Activated T-helper 1 cell treated with anti-CD3 and anti-CD28 coated beads, Interleukin-12 subunit alpha, Interleukin-12 subunit beta, Interleukin-2, Interleukin-4 antibody, amounts not matched to agents 30 ng/mL and 10 ng/mL and 1 ng/mL, durations not matched to agents 14 hours and 24 hours and 36 hours (primary cell): ENCODE results near the gene CTNND2. TPM values are rescaled to one million over a fixed set of nuclear protein-coding genes. Genes with fewer than 3 reads are reported as not detected.

Experiments used
- DNase-seq: peaks from one replicate; pipeline ENCODE4 v3.0.0; 2021; ENCODE audit warnings: low spot score
- H3K27ac Mint-ChIP-seq: one replicate; pipeline ENCODE4 v1.8.0; 2021; ENCODE audit warnings: mild to moderate bottlenecking, mixed read lengths
- H3K27me3 Mint-ChIP-seq: one replicate; pipeline ENCODE4 v1.8.0; 2022; ENCODE audit warnings: mild to moderate bottlenecking, moderate library complexity, mixed read lengths; ENCODE audit not compliant: insufficient read depth
- H3K36me3 Mint-ChIP-seq: one replicate; pipeline ENCODE4 v1.8.0; 2021; ENCODE audit warnings: low read depth, mixed read lengths
- H3K4me1 Mint-ChIP-seq: one replicate; pipeline ENCODE4 v1.8.0; 2021; ENCODE audit warnings: low read depth, mixed read lengths
- H3K4me3 Mint-ChIP-seq: one replicate; pipeline ENCODE4 v1.8.0; 2021; ENCODE audit warnings: mild to moderate bottlenecking, moderate library complexity, mixed read lengths
- H3K9me3 Mint-ChIP-seq: one replicate; pipeline ENCODE4 v1.8.0; 2021; ENCODE audit warnings: mixed read lengths
- intact Hi-C: fragments of 100-400 bp; cut with micrococcal nuclease; formaldehyde crosslinking; loops from one replicate; pipeline ENCODE4 v1.15.1; 2024
- total RNA-seq: library from RNA; stranded (reverse); gene quantifications from 2 replicates; pipeline ENCODE4 v1.2.3, GENCODE V29; 2022

The CTNND2 gene
- total RNA-seq, 1 donor from 2014 or later = not detected

DNA sequence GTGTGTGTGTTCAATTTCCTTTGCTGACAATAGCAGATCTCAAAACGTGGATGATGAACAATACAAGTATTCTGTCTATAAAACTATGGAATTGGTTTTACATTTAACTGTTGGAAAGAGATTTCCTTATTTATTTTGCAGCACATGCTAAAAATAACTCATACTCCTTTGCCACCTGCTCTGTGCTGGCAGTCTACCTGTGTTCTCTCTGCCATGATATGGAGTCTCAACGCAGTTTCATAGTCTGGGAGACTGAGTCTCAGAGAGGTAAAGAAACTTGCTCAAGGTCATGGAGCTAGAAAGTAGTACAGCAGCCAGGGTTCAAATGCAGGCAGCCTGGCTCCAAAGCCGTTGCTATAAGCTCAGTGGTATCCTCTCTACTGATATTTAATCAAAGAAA is 677.2 kb downstream of the CTNND2 start:
- peaks cover 10% of the 10 kb centered on the region for H3K9me3 Mint-ChIP-seq
- no peak overlapping the region for H3K27ac Mint-ChIP-seq
- no peak for DNase-seq
- no peaks in the 10 kb centered on the region for H3K27me3 Mint-ChIP-seq
- H3K4me3 Mint-ChIP-seq = no peak overlapping the region
- intact Hi-C loops = no loop called here
- H3K36me3 Mint-ChIP-seq = no peaks in the 10 kb centered on the region
- H3K4me1 Mint-ChIP-seq = no peaks in the 10 kb centered on the region

DNA sequence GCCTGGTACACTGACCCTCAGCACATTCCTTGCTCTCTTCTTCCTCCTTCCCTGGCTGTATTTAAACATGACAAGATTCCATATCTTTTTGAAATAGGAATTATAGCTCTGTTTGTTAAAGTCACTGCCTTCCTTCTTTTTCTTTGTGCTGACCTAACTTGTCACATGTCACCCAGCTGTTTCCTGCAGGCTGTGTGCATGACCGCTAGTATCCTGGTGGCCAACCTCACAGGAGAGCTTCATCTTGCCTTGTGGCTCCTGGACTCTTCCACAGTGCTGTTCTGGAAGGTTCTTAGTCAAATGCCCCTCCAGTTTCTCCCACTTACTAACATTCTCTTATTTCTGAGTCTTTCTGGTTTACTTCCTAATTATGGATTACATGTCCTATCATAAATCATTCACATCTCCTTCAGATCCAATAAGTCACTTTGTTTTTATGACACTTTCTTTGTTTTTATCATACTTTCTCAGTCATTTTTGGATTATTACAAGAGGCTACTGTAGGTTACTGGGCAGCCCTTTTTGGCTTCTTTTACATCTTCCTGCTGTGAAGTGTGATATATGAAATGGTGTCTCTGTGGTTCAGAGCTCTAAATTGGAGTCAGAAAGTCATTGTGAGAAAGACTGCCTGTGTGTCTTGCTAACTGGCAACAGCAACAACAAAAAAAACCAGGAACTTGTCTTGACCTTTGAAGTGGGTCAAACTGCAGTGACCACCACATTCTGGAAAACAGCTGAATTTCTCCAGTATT is 679.6 kb downstream of the CTNND2 start:
- Mint-ChIP-seq H3K9me3 (no peaks in the 10 kb centered on the region), H3K4me1 (no peaks in the 10 kb centered on the region), H3K27ac (no peak overlapping the region), H3K36me3 (no peaks in the 10 kb centered on the region), H3K4me3 (no peak overlapping the region), H3K27me3 (no peaks in the 10 kb centered on the region)
- DNase-seq = no peak
- intact Hi-C loops = no loop called here

- no peak overlapping the region for H3K27ac Mint-ChIP-seq
- H3K9me3 Mint-ChIP-seq = peaks cover 4% of the 10 kb centered on the region
- no peak overlapping the region for H3K4me3 Mint-ChIP-seq
- no peaks in the 10 kb centered on the region for H3K27me3 Mint-ChIP-seq
- no peaks in the 10 kb centered on the region for H3K4me1 Mint-ChIP-seq
- intact Hi-C loops = no loop called here
- DNase-seq = no peak
- no peaks in the 10 kb centered on the region for H3K36me3 Mint-ChIP-seq
These were observed 682.1 kb downstream of the CTNND2 start for GRCh38 chr5:11222169-11222568.

- peaks cover 4% of the 10 kb centered on the region for H3K9me3 Mint-ChIP-seq
- H3K27me3 Mint-ChIP-seq = no peaks in the 10 kb centered on the region
- no peak overlapping the region for H3K4me3 Mint-ChIP-seq
- H3K4me1 Mint-ChIP-seq = no peaks in the 10 kb centered on the region
- no peak for DNase-seq
- H3K36me3 Mint-ChIP-seq = no peaks in the 10 kb centered on the region
- intact Hi-C loops = no loop called here
- no peak overlapping the region for H3K27ac Mint-ChIP-seq
These were observed 689.2 kb downstream of the CTNND2 start for GRCh38 chr5:11214864-11215644.

GRCh38 chr5:11212706-11213105 is 691.5 kb downstream of the CTNND2 start:
- H3K27ac Mint-ChIP-seq = no peak overlapping the region
- DNase-seq = no peak
- H3K4me1 Mint-ChIP-seq = no peaks in the 10 kb centered on the region
- no peaks in the 10 kb centered on the region for H3K27me3 Mint-ChIP-seq
- H3K4me3 Mint-ChIP-seq = no peak overlapping the region
- H3K9me3 Mint-ChIP-seq = no peaks in the 10 kb centered on the region
- no peaks in the 10 kb centered on the region for H3K36me3 Mint-ChIP-seq
- intact Hi-C loops = no loop called here

DNA sequence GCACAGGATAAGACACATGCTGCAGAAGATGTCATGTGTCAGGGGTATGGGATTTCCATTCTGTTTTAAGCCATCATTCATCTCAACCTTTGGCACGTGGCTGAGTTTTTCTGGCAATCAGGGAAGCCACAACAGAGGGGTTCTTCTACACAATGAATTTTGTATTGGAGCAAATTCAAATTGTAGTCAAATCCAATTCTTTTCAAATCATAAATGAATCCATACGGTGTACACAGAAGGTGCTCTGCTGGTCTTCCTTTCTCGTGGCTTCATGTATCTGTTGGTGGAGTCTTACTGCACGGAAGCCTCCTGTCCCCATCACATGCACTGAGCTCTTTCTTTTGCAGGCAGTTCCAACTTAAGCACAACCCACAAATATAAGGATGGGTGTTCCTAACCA is 706.5 kb downstream of the CTNND2 start:
- no peak for DNase-seq
- Mint-ChIP-seq H3K4me3 (no peak overlapping the region), H3K36me3 (no peaks in the 10 kb centered on the region), H3K9me3 (no peaks in the 10 kb centered on the region), H3K27ac (no peak overlapping the region), H3K27me3 (no peaks in the 10 kb centered on the region), H3K4me1 (no peaks in the 10 kb centered on the region)
- intact Hi-C loops = no loop called here

GRCh38 chr5:11191673-11192072 is 712.6 kb downstream of the CTNND2 start:
- Mint-ChIP-seq H3K36me3 (no peaks in the 10 kb centered on the region), H3K4me3 (no peak overlapping the region), H3K9me3 (no peaks in the 10 kb centered on the region), H3K27ac (no peak overlapping the region), H3K27me3 (no peaks in the 10 kb centered on the region), H3K4me1 (no peaks in the 10 kb centered on the region)
- no peak for DNase-seq
- intact Hi-C loops = no loop called here

GRCh38 chr5:11182441-11183080 is 721.7 kb downstream of the CTNND2 start:
- intact Hi-C loops = no loop called here
- Mint-ChIP-seq H3K27ac (no peak overlapping the region), H3K36me3 (no peaks in the 10 kb centered on the region), H3K4me1 (no peaks in the 10 kb centered on the region), H3K4me3 (no peak overlapping the region), H3K9me3 (no peaks in the 10 kb centered on the region), H3K27me3 (peaks cover 2% of the 10 kb centered on the region)
- DNase-seq = no peak

- Mint-ChIP-seq H3K4me1 (no peaks in the 10 kb centered on the region), H3K27ac (no peak overlapping the region), H3K27me3 (peaks cover 2% of the 10 kb centered on the region), H3K36me3 (no peaks in the 10 kb centered on the region), H3K4me3 (no peak overlapping the region), H3K9me3 (no peaks in the 10 kb centered on the region)
- no peak for DNase-seq
- intact Hi-C loops = no loop called here
These were observed 722.3 kb downstream of the CTNND2 start for GRCh38 chr5:11181940-11182339.

DNA sequence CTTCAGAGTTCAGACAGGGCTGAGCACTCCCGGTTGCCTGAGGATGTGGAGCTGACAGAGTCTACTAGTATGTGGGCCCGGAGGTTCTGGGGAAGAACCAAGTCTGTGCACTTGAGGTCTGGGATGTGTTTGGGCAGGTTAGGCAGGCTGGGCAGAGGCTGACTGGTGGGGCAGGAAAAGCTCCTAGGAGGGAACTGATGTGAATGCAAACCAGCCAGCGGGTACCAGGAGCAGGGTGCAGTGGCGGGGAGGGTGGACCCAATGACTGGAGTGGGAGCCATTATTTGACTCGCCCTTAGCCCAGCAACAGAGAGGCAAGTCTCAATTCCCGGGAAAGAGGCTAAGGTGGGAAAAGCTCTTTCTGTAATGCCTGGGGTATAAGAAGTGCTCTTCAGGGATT is 723.4 kb downstream of the CTNND2 start:
- Mint-ChIP-seq H3K36me3 (no peaks in the 10 kb centered on the region), H3K27ac (no peak overlapping the region), H3K4me3 (no peak overlapping the region), H3K4me1 (no peaks in the 10 kb centered on the region), H3K27me3 (peaks cover 2% of the 10 kb centered on the region), H3K9me3 (no peaks in the 10 kb centered on the region)
- DNase-seq = no peak
- intact Hi-C loops = no loop called here

GRCh38 chr5:11177999-11178711 is 726.1 kb downstream of the CTNND2 start:
- Mint-ChIP-seq H3K27ac (no peak overlapping the region), H3K4me3 (no peak overlapping the region), H3K27me3 (peaks cover 2% of the 10 kb centered on the region), H3K4me1 (no peaks in the 10 kb centered on the region), H3K36me3 (no peaks in the 10 kb centered on the region), H3K9me3 (no peaks in the 10 kb centered on the region)
- intact Hi-C loops = no loop called here
- DNase-seq = no peak

DNA sequence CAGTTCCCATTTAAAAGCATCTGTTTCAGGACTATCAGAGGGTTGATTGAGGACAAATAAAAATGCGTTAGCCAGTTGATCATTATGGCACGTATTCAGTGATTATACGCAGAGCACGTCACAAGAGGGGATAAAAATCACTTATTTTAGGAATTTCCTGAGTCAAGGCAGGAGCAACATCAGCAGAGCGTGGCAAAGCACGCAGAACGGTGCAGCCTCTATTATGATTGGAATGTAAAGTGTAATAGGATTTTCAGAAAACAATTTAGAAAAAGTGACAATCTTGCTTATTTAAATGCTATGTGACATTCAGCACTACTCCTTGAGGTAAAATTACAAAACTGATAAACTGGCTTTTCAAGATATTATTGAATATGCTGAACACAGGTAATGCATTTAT is 729.7 kb downstream of the CTNND2 start:
- H3K9me3 Mint-ChIP-seq = no peaks in the 10 kb centered on the region
- no peak for DNase-seq
- H3K4me1 Mint-ChIP-seq = peaks cover 7% of the 10 kb centered on the region
- peaks cover 2% of the 10 kb centered on the region for H3K27me3 Mint-ChIP-seq
- intact Hi-C loops = no loop called here
- H3K4me3 Mint-ChIP-seq = no peak overlapping the region
- no peaks in the 10 kb centered on the region for H3K36me3 Mint-ChIP-seq
- H3K27ac Mint-ChIP-seq = no peak overlapping the region

DNA sequence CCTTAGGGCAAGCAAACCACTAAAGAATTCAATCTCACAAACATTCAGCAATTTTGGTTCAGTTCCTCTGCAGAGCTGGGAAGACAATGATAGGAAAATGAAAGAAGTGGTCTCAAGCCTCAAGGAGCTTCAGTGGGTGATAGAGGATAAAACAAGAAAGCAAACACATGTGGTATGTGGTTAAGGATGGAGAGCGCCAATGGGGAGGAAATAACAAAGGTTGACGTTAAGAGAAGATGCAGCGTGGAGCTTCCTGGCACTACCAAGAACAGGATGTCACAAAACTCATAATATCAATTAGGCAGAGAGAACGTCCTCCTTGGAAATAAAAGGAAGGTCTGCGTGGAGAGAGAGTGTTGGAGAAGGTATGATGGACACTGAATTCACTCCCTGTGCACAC is 731.8 kb downstream of the CTNND2 start:
- no peaks in the 10 kb centered on the region for H3K36me3 Mint-ChIP-seq
- no peaks in the 10 kb centered on the region for H3K9me3 Mint-ChIP-seq
- no peak overlapping the region for H3K27ac Mint-ChIP-seq
- peaks cover 2% of the 10 kb centered on the region for H3K27me3 Mint-ChIP-seq
- no peak overlapping the region for H3K4me3 Mint-ChIP-seq
- H3K4me1 Mint-ChIP-seq = peaks cover 7% of the 10 kb centered on the region
- no peak for DNase-seq
- intact Hi-C loops = no loop called here
